ENCODE measurements around the gene PCNA.
"Not testable (repeated sequence)": the region's sequence is repeated elsewhere in the genome, so short reads cannot be mapped to it uniquely, and the experiment has no call there.

The PCNA gene

GRCh38 chr20:5072756-5073659, 46.8 kb downstream of the PCNA start:
- DNase-seq (ENCODE audit: extremely low spot score) = no peak
- ChIA-PET CTCF (interaction anchor here (0.8 to 2.3 kb wide), 9 partner anchors 9 to 104 kb away, joined by 3 to 10 read pairs (median 3); no protein-coding TSS in a partner anchor), POLR2A (no interaction called here)
- no peak for TF ChIP-seq CTCF (IDR thresholded peaks at IDR 0.05; ENCODE audit: control extremely low read depth, extremely low read depth, low read depth, missing control alignments)

- POLR2A ChIA-PET; DNase-seq (ENCODE audit: extremely low spot score): not testable (repeated sequence)
- CTCF ChIA-PET = interaction anchor here (1.2 kb wide), 1 partner anchor 22 kb away, joined by 3 read pairs; no protein-coding TSS in a partner anchor
These were observed 47.8 kb downstream of the PCNA start for GRCh38 chr20:5071942-5072341.

- ChIA-PET POLR2A (no interaction called here), CTCF (interaction anchor here (2.1 kb wide), 1 partner anchor 14 kb away, joined by 8 read pairs; no protein-coding TSS in a partner anchor)
- no peak for TF ChIP-seq CTCF (IDR thresholded peaks at IDR 0.05; ENCODE audit: control extremely low read depth, extremely low read depth, low read depth, missing control alignments)
- DNase-seq (ENCODE audit: extremely low spot score) = no peak
These were observed 49.2 kb downstream of the PCNA start for GRCh38 chr20:5070570-5070969.

- POLR2A ChIA-PET = no interaction called here
- CTCF ChIA-PET = interaction anchor here (1.3 to 2.1 kb wide), 3 partner anchors 14 to 28 kb away, joined by 3 to 8 read pairs (median 3); no protein-coding TSS in a partner anchor
- no peak for TF ChIP-seq CTCF (IDR thresholded peaks at IDR 0.05; ENCODE audit: control extremely low read depth, extremely low read depth, low read depth, missing control alignments)
- no peak for DNase-seq (ENCODE audit: extremely low spot score)
These were observed 49.7 kb downstream of the PCNA start for GRCh38 chr20:5070081-5070480.

- ChIA-PET POLR2A (no interaction called here), CTCF (interaction anchor here (1.0 to 2.1 kb wide), 5 partner anchors 13 to 154 kb away, joined by 3 to 8 read pairs (median 3); no protein-coding TSS in a partner anchor)
- no peak for TF ChIP-seq CTCF (IDR thresholded peaks at IDR 0.05; ENCODE audit: control extremely low read depth, extremely low read depth, low read depth, missing control alignments)
- DNase-seq (ENCODE audit: extremely low spot score) = no peak
These were observed 50.5 kb downstream of the PCNA start for GRCh38 chr20:5069141-5069806.

- POLR2A ChIA-PET = no interaction called here
- no peak for TF ChIP-seq CTCF (IDR thresholded peaks at IDR 0.05; ENCODE audit: control extremely low read depth, extremely low read depth, low read depth, missing control alignments)
- CTCF ChIA-PET = interaction anchor here (1.0 to 2.1 kb wide), 3 partner anchors 11 to 33 kb away, joined by 3 to 8 read pairs (median 4); no protein-coding TSS in a partner anchor
- DNase-seq (ENCODE audit: extremely low spot score) = no peak
These were observed 51.7 kb downstream of the PCNA start for GRCh38 chr20:5067877-5068645.
